GM12801 (cell line): ENCODE results near the gene GIPC3.

Source experiments
- CTCF ChIP-seq: IDR thresholded peaks from one replicate; pipeline ENCODE4 v1.5.1; 2011; ENCODE audit warnings: control low read depth; ENCODE audit not compliant: insufficient read length; ENCODE audit errors: extremely low read depth

GIPC3 gene

GRCh38 chr19:3554254-3555083 is 30.8 kb upstream of the GIPC3 start:
- no peak for TF ChIP-seq CTCF

- TF ChIP-seq CTCF, result no peak
Observed at GRCh38 chr19:3555653-3556422, 29.4 kb upstream of the GIPC3 start.

GRCh38 chr19:3556423-3556977 is 28.8 kb upstream of the GIPC3 start:
- no peak for TF ChIP-seq CTCF

GRCh38 chr19:3556978-3557460 is 28.3 kb upstream of the GIPC3 start:
- no peak for TF ChIP-seq CTCF

GRCh38 chr19:3557461-3558248 is 27.6 kb upstream of the GIPC3 start, which contains the start of gene MFSD12:
Gene MFSD12, minus strand, starts transcription at chr19:3557586. Its CDS starts 183 bp downstream, at chr19:3557403.
- TF ChIP-seq CTCF, result no peak

- no peak for TF ChIP-seq CTCF
Observed at GRCh38 chr19:3563709-3564524, 21.4 kb upstream of the GIPC3 start.
